Measurements from ENCODE around the gene ARHGEF1.
A peak's percentile ranks its signal among the peaks of the same experiment; 100 is the strongest.
"Not testable (repeated sequence)": the region's sequence is repeated elsewhere in the genome, so short reads cannot be mapped to it uniquely, and the experiment has no call there.

ARHGEF1 gene

DNA sequence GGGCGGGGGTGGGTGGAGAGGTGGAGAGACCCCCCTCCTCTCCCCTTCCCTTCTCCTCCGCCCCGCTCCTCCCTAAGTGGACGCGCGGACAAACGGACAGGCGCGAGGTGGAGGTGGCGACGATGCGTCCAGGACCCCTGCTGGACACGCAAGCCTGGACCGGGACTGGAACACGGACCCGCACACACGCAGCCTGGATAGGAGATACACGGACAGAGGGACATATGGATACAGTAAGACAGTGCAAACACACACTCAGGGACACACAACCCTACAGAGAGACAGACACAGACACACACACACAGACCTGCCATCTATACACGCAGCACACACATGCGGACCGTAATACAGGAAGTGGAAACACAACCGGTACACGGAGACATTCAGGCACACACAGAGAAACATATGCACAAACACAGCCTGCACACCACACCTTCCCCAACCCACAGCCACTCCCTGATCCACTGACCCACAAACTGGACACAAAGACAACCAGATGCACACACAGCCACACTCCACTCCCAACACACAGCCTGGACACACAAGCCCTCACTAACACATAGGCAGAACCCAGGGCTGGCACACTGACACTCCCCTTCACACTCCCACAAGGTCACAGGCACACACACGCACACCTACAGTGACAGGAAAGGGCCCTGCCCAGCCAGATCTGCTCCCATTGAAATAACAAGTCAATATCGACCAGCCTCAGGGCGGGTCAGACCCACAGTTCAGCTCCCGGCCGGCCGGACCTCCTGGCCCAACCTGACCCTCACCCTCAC, 46.0 kb downstream of the ARHGEF1 start:
- peak overlapping the region; percentile 54; the same call in 1 of the 2 replicates for H3K4me3 ChIP-seq (ENCODE audit: low read length)
- TF ChIP-seq ZNF274 (IDR thresholded peaks at IDR 0.05; ENCODE audit: low read depth, low read length) = no peak

GRCh38 chr19:41929536-41930071, 46.6 kb downstream of the ARHGEF1 start:
- H3K4me3 ChIP-seq (ENCODE audit: low read length) = no peak overlapping the region
- no peak for TF ChIP-seq ZNF274 (IDR thresholded peaks at IDR 0.05; ENCODE audit: low read depth, low read length)

DNA sequence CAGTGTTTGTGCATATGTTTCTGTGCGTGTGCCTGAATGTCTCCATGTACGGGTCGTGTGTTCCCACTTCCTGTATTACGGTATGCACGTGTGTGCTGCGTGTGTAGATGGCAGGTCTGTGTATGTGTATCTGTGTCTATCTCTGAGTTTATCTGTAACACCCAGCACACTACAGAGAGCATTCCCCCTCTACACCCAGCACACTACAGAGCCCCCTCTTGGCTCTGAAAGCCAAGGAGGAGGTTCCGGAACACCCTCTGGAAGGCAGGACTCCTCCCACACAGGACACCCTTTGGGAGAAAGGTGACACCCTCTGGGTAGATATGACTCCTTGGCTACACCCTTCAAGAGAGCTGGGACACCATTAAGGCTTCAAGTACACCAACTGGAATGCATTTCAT, 47.3 kb downstream of the ARHGEF1 start:
- H3K4me3 ChIP-seq (ENCODE audit: low read length) = no peak overlapping the region
- TF ChIP-seq ZNF274 (IDR thresholded peaks at IDR 0.05; ENCODE audit: low read depth, low read length) = no peak

- no peak overlapping the region for H3K4me3 ChIP-seq (ENCODE audit: low read length)
- TF ChIP-seq ZNF274 (IDR thresholded peaks at IDR 0.05; ENCODE audit: low read depth, low read length) = no peak
Measured at GRCh38 chr19:41930926-41931592, 48.1 kb downstream of the ARHGEF1 start.

DNA sequence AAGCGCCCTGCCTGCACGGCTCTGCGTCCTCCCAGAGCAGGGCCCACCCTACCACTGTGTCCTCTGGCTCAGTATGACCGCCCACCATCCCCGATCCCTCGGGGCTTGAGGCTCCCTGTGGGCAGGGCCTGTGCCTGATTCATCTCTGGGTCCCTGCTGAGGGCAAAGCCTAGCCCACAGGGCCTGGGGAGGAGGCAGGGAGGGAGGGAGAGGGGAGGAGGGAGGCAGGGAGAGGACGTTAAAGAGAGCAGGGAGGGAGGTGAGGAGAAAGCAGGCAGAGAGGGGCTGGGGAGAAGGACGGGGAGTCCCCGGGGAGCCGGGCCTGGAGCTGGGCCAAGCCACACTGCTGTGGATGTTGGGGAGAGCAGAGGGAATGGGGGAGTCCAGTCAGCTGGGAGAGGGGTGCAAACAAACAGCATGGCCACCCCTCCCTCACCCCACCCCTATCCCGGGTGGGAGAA, 49.3 kb downstream of the ARHGEF1 start:
- TF ChIP-seq ZNF274 (IDR thresholded peaks at IDR 0.05; ENCODE audit: low read depth, low read length) = no peak

DNA sequence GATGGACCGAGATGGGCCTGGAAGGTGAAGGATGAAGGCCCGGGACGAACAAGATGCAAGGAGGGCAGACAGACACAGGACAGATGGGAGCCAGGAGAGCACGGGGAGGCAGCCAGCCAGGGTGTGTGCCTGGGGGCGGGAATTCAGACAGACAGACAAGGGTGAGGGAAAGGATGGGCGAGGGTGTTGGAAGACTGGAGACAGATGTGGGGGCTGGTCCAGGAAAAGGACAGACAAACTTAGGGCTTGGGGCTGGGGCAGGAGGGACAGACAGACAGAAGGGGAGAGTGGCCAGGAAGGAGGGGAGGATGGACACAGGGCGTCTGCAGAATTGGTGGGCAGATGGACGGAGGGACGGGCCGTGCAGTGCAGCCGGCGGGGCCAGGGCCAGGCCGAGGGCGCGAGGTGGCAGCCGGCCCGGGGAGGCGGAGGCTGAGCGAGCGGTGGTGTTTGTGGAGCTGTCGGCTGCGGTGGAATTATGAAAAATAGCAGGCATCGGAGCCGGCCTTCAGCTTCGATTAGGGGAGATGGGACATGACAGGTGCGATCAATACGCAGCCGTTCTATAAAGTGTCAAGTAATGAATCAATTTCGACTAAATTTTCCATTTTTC, 49.8 kb downstream of the ARHGEF1 start:
- TF ChIP-seq ZNF274 (IDR thresholded peaks at IDR 0.05; ENCODE audit: low read depth, low read length) = no peak
- no peak overlapping the region for H3K4me3 ChIP-seq (ENCODE audit: low read length)

More for the DNA sequence above, 49.3 kb downstream of the ARHGEF1 start:
- no peak overlapping the region for H3K4me3 ChIP-seq (ENCODE audit: low read length)

DNA sequence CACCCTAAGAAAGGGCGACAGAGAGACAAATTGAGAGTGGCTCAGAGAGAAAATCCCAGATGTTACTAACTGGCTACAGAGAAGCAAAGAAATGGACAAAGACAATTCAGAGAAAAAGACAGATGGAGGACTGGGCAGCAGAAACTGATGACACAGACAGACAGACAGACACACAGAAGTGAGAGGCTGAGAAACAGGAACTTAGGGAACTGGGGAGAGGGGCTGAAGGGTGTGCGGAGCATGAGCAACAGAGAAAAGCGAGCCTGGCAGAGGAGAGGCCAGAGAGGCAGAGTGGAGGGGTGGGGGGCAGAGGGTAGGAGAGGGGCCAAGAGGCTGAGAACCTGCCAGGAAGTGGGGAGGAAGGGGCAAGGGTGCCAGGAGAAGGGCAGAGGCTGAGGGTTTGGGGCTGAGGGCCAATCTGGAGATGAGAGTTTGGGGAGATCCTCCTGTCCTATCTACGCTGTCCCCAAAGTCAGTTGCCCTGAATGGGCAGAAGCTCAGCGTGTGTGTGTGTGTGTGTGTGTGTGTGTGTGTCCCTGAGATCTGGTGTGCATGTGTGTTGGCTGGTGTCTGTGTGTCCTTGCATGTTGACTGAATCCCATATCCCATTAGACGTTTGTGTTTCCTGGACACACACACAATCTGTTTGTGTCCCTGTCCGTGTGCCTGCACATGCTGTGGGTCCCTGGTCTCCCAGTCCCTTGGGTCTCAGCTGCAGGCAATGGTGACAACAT, 50.9 kb downstream of the ARHGEF1 start:
- TF ChIP-seq ZNF274 (IDR thresholded peaks at IDR 0.05; ENCODE audit: low read depth, low read length) = no peak
- no peak overlapping the region for H3K4me3 ChIP-seq (ENCODE audit: low read length)

GRCh38 chr19:41934849-41935374, 51.9 kb downstream of the ARHGEF1 start:
- TF ChIP-seq ZNF274 (IDR thresholded peaks at IDR 0.05; ENCODE audit: low read depth, low read length) = no peak
- H3K4me3 ChIP-seq (ENCODE audit: low read length) = no peak overlapping the region

DNA sequence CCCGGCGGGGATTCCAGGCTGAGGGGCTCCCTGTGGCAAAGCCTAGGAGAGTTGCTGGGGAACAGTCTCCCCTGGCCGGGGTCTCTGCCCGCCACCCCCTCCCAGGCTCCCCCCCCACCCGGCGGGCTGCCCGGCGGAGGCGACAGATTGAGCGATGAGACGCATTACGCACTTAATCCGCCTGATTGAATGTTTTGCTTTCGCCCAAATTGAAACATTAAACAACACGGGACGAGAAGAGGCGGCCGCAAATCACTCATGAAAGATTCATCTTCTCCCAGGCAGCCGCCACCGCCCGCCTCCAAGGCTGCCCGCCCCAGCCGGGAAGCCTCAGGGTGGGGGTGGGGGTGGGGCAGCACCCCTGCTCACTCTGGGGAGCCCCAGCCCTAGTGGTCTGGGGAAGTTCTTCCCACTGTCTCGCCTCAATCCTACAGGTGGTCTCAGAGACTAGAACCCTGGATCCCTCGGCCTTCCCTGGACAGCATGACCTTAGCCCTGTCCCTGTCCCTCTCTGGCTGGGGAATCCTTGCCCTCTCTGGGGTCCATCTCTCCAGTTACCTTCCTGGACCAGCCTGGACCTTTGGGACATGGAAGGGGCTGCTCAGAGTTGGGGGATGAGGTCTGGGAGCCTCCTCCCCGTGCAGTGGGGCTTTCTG, 52.9 kb downstream of the ARHGEF1 start:
- H3K4me3 ChIP-seq (ENCODE audit: low read length) = no peak overlapping the region
- no peak for TF ChIP-seq ZNF274 (IDR thresholded peaks at IDR 0.05; ENCODE audit: low read depth, low read length)

DNA sequence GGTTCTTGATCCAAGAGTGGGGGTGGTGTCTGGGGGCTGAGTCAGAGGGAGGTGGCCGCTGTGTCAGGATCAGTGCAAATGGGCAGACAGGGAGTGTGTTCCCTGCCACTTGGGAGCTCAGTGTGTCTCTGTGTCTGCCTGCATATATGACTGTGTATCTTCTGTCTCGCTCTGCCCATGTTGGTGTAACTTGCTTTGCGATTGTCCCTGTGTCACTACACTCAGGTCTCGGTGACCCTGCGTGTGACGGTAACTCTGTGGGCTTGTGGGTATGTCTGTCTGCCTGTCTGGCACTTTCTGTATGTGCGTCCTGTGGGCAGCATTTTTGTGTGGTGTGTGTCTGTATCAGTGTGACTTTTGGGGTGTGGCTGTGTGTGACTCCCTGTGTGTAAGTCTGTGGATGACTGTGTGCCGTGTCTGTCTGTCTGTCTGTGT, 53.4 kb downstream of the ARHGEF1 start:
- no peak overlapping the region for H3K4me3 ChIP-seq (ENCODE audit: low read length)
- TF ChIP-seq ZNF274 (IDR thresholded peaks at IDR 0.05; ENCODE audit: low read depth, low read length) = no peak

GRCh38 chr19:41936961-41937360, 54.0 kb downstream of the ARHGEF1 start:
- no peak for TF ChIP-seq ZNF274 (IDR thresholded peaks at IDR 0.05; ENCODE audit: low read depth, low read length)
- H3K4me3 ChIP-seq (ENCODE audit: low read length) = no peak overlapping the region

DNA sequence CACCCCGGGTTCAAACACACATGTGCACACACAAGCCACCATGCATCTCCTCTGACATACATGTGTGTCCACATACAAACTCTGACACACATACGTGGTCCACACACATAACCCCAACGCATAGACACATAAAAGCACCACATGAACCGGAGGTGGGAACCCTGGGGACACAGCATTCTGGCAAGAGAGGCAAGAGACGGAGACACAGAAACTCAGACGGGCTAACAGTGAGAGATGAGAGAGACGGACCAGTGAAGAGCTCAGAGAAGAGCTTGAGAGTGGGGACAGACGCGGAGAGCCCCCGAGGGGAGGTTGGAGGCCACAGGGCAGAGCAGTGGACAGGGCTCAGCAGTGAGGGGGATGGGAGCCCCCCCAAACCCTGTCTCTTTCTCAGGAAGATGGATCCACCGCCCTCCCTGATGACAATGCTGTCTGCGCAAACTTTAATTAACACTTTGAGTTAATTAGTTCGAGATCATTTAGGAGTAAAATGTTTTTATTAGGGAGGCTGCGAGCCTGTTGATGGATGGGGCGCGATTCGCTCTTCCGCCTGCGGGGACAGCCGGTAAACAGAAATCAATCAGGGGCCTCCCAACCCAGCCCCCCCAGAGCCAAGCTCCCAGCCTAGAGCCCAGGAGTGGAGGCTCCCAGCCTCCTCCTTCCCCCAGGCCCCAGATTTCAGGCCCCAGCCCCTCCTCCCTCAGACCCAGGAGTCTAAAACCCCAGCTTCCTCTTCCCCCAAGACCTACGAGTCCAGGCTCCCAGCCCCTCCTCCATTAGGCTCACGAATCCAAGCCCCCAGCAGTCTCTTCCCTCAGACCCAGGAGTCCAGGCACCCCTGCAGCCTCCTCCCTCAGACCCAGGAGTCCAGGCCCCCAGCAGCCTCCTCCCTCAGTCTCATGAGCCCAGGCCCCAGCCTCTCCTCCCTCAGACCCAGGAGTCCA, 54.8 kb downstream of the ARHGEF1 start:
- TF ChIP-seq ZNF274 (IDR thresholded peaks at IDR 0.05; ENCODE audit: low read depth, low read length) = no peak
- H3K4me3 ChIP-seq (ENCODE audit: low read length) = no peak overlapping the region

DNA sequence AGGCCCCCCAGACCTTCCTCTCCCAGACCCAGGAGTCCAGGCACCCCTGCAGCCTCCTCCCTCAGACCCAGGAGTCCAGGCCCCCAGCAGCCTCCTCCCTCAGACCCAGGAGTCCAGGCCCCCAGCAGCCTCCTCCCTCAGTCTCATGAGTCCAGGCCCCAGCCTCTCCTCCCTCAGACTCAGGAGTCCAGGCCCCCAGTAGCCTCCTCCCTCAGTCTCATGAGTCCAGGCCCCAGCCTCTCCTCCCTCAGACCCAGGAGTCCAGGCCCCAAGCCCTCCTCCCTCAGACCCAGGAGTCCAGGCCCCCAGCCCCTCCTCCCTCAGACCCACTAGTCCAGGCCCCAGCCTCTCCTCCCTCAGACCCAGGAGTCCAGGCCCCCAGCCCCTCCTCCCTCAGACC, 56.2 kb downstream of the ARHGEF1 start:
- H3K4me3 ChIP-seq (ENCODE audit: low read length) = not testable (repeated sequence)
